Esophagus squamous epithelium (tissue), 4 donors: ENCODE results near the gene DNAH14.

Source experiments
- POLR2A ChIP-seq, 4 donors: fragments of 450-650 bp; IDR thresholded peaks; one replicate each; pipeline ENCODE4 v1.6.1; 2017; ENCODE audit warnings: antibody characterized with exemption in 4 of 4, mild to moderate bottlenecking in 4 of 4, moderate library complexity in 3 of 4
- TF ChIP-seq, protein P1 (sequence below), 6 experiments: fragments of 450-650 bp in 4 of 6; fragments of 200-600 bp in 2 of 6; sonication (generic) in 2 of 6; IDR thresholded peaks; one replicate each; pipeline ENCODE4 v1.5.1; 2016 to 2019; ENCODE audit warnings: antibody characterized with exemption in 6 of 6, mild to moderate bottlenecking in 4 of 6, moderate library complexity in 4 of 6

DNA sequence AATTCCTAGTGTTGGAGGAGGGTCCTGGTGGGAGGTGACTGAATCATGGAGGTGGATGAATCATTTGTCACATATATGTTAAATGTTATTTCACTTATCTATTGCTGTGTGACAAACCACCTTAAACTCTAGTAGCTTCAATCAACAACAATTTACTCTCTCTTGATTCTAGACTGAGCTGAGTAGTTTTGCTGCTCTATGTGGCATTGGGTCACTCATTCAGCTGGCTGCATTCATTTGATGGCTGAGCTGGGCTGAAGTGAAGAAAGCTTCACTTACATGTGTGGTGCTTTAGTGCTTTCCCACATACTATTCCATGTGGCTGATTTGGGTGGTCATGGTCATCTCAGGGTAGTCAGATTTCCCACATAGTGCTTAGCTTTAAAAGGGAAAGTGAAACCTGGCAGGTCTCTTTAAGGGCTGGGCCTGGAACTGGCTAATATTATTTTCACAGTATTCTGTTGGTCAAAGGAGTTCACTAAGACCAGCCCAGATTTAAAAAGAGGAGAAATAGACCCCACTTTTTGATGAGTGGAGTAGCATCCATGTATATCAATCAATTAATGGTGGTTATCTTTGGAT lies 10.5 kb downstream of the DNAH14 start:
- TF ChIP-seq, protein P1, sequence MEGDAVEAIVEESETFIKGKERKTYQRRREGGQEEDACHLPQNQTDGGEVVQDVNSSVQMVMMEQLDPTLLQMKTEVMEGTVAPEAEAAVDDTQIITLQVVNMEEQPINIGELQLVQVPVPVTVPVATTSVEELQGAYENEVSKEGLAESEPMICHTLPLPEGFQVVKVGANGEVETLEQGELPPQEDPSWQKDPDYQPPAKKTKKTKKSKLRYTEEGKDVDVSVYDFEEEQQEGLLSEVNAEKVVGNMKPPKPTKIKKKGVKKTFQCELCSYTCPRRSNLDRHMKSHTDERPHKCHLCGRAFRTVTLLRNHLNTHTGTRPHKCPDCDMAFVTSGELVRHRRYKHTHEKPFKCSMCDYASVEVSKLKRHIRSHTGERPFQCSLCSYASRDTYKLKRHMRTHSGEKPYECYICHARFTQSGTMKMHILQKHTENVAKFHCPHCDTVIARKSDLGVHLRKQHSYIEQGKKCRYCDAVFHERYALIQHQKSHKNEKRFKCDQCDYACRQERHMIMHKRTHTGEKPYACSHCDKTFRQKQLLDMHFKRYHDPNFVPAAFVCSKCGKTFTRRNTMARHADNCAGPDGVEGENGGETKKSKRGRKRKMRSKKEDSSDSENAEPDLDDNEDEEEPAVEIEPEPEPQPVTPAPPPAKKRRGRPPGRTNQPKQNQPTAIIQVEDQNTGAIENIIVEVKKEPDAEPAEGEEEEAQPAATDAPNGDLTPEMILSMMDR (IDR thresholded peaks at IDR 0.05), result no peak
- TF ChIP-seq POLR2A (IDR thresholded peaks at IDR 0.05), result no peak
